Putamen (tissue), 1 donor: ENCODE results near the gene SLC2A6.

Source experiments
- DNase-seq: peaks from one replicate; pipeline ENCODE4 v3.0.0-alpha.2; 2016; ENCODE audit warnings: low spot score

Gene SLC2A6

GRCh38 chr9:133477461-133477860 is 1.4 kb downstream of the SLC2A6 start:
- DNase-seq: no peak

- no peak for DNase-seq
Measured at GRCh38 chr9:133476941-133477340, 2.0 kb downstream of the SLC2A6 start.

GRCh38 chr9:133476036-133476931 is 2.6 kb downstream of the SLC2A6 start:
- no peak for DNase-seq

GRCh38 chr9:133475292-133476012 is 3.4 kb downstream of the SLC2A6 start:
- DNase-seq: no peak

- no peak for DNase-seq
Measured at GRCh38 chr9:133474853-133475252, 4.0 kb downstream of the SLC2A6 start.

- no peak for DNase-seq
Measured at GRCh38 chr9:133474215-133474614, 4.7 kb downstream of the SLC2A6 start.

GRCh38 chr9:133473743-133474142 is 5.2 kb downstream of the SLC2A6 start:
- DNase-seq: no peak

GRCh38 chr9:133472753-133473378 is 6.0 kb downstream of the SLC2A6 start:
- DNase-seq: no peak

- no peak for DNase-seq
Measured at GRCh38 chr9:133472277-133472645, 6.6 kb downstream of the SLC2A6 start.

- no peak for DNase-seq
Measured at GRCh38 chr9:133471551-133472276, 7.2 kb downstream of the SLC2A6 start.

GRCh38 chr9:133470988-133471387 is 7.9 kb downstream of the SLC2A6 start:
- DNase-seq: no peak

- DNase-seq: no peak
Measured at GRCh38 chr9:133470427-133470924, 8.4 kb downstream of the SLC2A6 start.

GRCh38 chr9:133468777-133469421 is 10.0 kb downstream of the SLC2A6 start:
- no peak for DNase-seq

GRCh38 chr9:133468374-133468773 is 10.5 kb downstream of the SLC2A6 start:
- DNase-seq: no peak

- DNase-seq: no peak
Measured at GRCh38 chr9:133467101-133467500, 11.8 kb downstream of the SLC2A6 start.

- DNase-seq: no peak
Measured at GRCh38 chr9:133465984-133466383, 12.9 kb downstream of the SLC2A6 start.

GRCh38 chr9:133464638-133465037 is 14.3 kb downstream of the SLC2A6 start:
- no peak for DNase-seq

- DNase-seq: no peak
Measured at GRCh38 chr9:133463864-133464615, 14.9 kb downstream of the SLC2A6 start.

GRCh38 chr9:133463234-133463863 is 15.6 kb downstream of the SLC2A6 start:
- DNase-seq: no peak

GRCh38 chr9:133461975-133462374 is 16.9 kb downstream of the SLC2A6 start:
- no peak for DNase-seq
